Body of pancreas (tissue), 4 donors: Measurements from ENCODE around the gene CCDC91. TPM values are rescaled to one million over a fixed set of nuclear protein-coding genes. Genes with fewer than 3 reads are reported as not detected.
A peak's percentile ranks its signal among the peaks of the same experiment; 100 is the strongest.

Experiments
- ATAC-seq: fragments of 150-250 bp; one replicate; pipeline ENCODE4 v1.9.1; 2016
- DNase-seq, 4 donors: peaks; one replicate each; pipeline ENCODE4 v3.0.0-alpha.2; 2019
- H3K27ac ChIP-seq, 4 donors: fragments of 200-600 bp; sonication (generic); 1 replicate in 3 of 4; 2 replicates in 1 of 4; pipeline versions ENCODE4 v1.5.1 to v1.6.1; 2016 to 2019; ENCODE audit warnings: mild to moderate bottlenecking in 1 of 4, mixed read lengths in 1 of 4, moderate library complexity in 1 of 4
- H3K27me3 ChIP-seq, 2 donors: fragments of 200-600 bp; sonication (generic); one replicate each; pipeline ENCODE4 v1.6.0; 2016; ENCODE audit warnings: mild to moderate bottlenecking in 1 of 2
- H3K36me3 ChIP-seq, 2 donors: fragments of 200-600 bp; sonication (generic); replicated peaks in 1 of 2; 2 replicates each; pipeline ENCODE4 v1.5.1; 2016; ENCODE audit warnings: low read depth in 2 of 2; ENCODE audit not compliant: insufficient read depth in 1 of 2
- H3K4me1 ChIP-seq: fragments of 200-600 bp; sonication (generic); one replicate; pipeline ENCODE4 v1.6.0; 2016
- H3K4me3 ChIP-seq, 2 donors: fragments of 200-600 bp; sonication (generic); 1 replicate in 1 of 2; 2 replicates in 1 of 2; pipeline ENCODE4 v1.5.1; 2016 to 2019
- H3K9me3 ChIP-seq, 3 donors: fragments of 200-600 bp; sonication (generic); 1 replicate in 2 of 3; 2 replicates in 1 of 3; pipeline ENCODE4 v1.5.1; 2016
- CTCF ChIP-seq, 7 experiments: fragments of 450-650 bp in 4 of 7; fragments of 200-600 bp in 3 of 7; sonication (generic) in 3 of 7; IDR thresholded peaks; one replicate each; pipeline ENCODE4 v1.5.1; 2016 to 2019; ENCODE audit warnings: antibody characterized with exemption in 7 of 7
- POLR2A ChIP-seq, 3 donors: fragments of 450-650 bp; IDR thresholded peaks; one replicate each; pipeline ENCODE4 v1.6.1; 2016; ENCODE audit warnings: antibody characterized with exemption in 3 of 3, mild to moderate bottlenecking in 2 of 3
- WGBS, 2 donors: methylation state at CpG; one replicate each; pipeline ENCODE4 v1.1.5; 2017; 5-methylcytosine and 5-hydroxymethylcytosine counted together
- intact Hi-C: fragments of 100-400 bp; cut with DNase I; formaldehyde crosslinking; loops from one replicate; pipeline ENCODE4 v1.15.1; 2023
- total RNA-seq, 2 donors: library from RNA; depleted of rRNA; stranded (reverse); fragments of >200 nt; gene quantifications; one replicate each; pipeline ENCODE4 v1.1.0, GENCODE V29; 2016

The CCDC91 gene
- total RNA-seq, 2 donors from 2014 or later = 31.9 to 35.6 TPM

GRCh38 chr12:28162697-28163096, 27.6 kb upstream of the CCDC91 start:
- 86 to 88% methylated on average over 1 of the region's 1 CpG for WGBS, 2 donors
- H3K9me3 ChIP-seq = no peaks in the 10 kb centered on the region
- no peak overlapping the region for H3K4me3 ChIP-seq
- no peak for ATAC-seq
- H3K27me3 ChIP-seq = no peaks in the 10 kb centered on the region
- no peak for DNase-seq
- no peak for TF ChIP-seq CTCF (IDR thresholded peaks at IDR 0.05)
- TF ChIP-seq POLR2A (IDR thresholded peaks at IDR 0.05) = no peak
- H3K27ac ChIP-seq = no peak overlapping the region
- no peaks in the 10 kb centered on the region for H3K36me3 ChIP-seq
- intact Hi-C loops = no loop called here
- peaks cover 7% of the 10 kb centered on the region for H3K4me1 ChIP-seq

- Histone ChIP-seq H3K27ac (no peak overlapping the region), H3K4me1 (peaks cover 3% of the 10 kb centered on the region), H3K4me3 (no peak overlapping the region), H3K9me3 (no peaks in the 10 kb centered on the region), H3K27me3 (no peaks in the 10 kb centered on the region), H3K36me3 (no peaks in the 10 kb centered on the region)
- DNase-seq = peak; percentile 16 to 59 (median 28)
- no peak for TF ChIP-seq CTCF (IDR thresholded peaks at IDR 0.05)
- TF ChIP-seq POLR2A (IDR thresholded peaks at IDR 0.05) = no peak
- peak; percentile 67 for ATAC-seq
- intact Hi-C loops = no loop called here
- 24 to 46% methylated on average over 2 of the region's 2 CpGs for WGBS, 2 donors
Measured at GRCh38 chr12:28164644-28165275, 25.5 kb upstream of the CCDC91 start.

GRCh38 chr12:28167981-28168485, 22.2 kb upstream of the CCDC91 start:
- TF ChIP-seq POLR2A (IDR thresholded peaks at IDR 0.05) = no peak
- no peak for TF ChIP-seq CTCF (IDR thresholded peaks at IDR 0.05)
- DNase-seq = no peak
- H3K4me3 ChIP-seq = no peak overlapping the region
- no peak for ATAC-seq
- intact Hi-C loops = no loop called here
- WGBS, 2 donors = 82 to 93% methylated on average over 2 of the region's 2 CpGs
- H3K4me1 ChIP-seq = peaks cover 3% of the 10 kb centered on the region
- H3K36me3 ChIP-seq = no peaks in the 10 kb centered on the region
- no peak overlapping the region for H3K27ac ChIP-seq
- no peaks in the 10 kb centered on the region for H3K9me3 ChIP-seq
- no peaks in the 10 kb centered on the region for H3K27me3 ChIP-seq

GRCh38 chr12:28171356-28172060, 18.7 kb upstream of the CCDC91 start:
- Histone ChIP-seq H3K27me3 (no peaks in the 10 kb centered on the region), H3K4me1 (no peaks in the 10 kb centered on the region), H3K36me3 (no peaks in the 10 kb centered on the region), H3K4me3 (no peak overlapping the region), H3K9me3 (no peaks in the 10 kb centered on the region), H3K27ac (no peak overlapping the region)
- DNase-seq (no peak), ATAC-seq (no peak)
- TF ChIP-seq POLR2A (IDR thresholded peaks at IDR 0.05) (no peak), CTCF (IDR thresholded peaks at IDR 0.05) (no peak)
- 76 to 96% methylated on average over 3 of the region's 3 CpGs for WGBS, 2 donors
- intact Hi-C loops = no loop called here
